Measurements from ENCODE around the gene LOXL4.

Gene LOXL4

GRCh38 chr10:98295907-98296306, 27.9 kb upstream of the LOXL4 start:
- no peak overlapping the region for H3K4me3 ChIP-seq (ENCODE audit: low read length)
- no peak for TF ChIP-seq CTCF (IDR thresholded peaks at IDR 0.05; ENCODE audit: insufficient read depth, low read depth, low read length, missing control alignments)
- DNase-seq (ENCODE audit: low read depth) = no peak

- TF ChIP-seq CTCF (IDR thresholded peaks at IDR 0.05; ENCODE audit: insufficient read depth, low read depth, low read length, missing control alignments) = no peak
- no peak overlapping the region for H3K4me3 ChIP-seq (ENCODE audit: low read length)
- DNase-seq (ENCODE audit: low read depth) = no peak
Observed at GRCh38 chr10:98295401-98295811, 27.4 kb upstream of the LOXL4 start.

- no peak for DNase-seq (ENCODE audit: low read depth)
- no peak for TF ChIP-seq CTCF (IDR thresholded peaks at IDR 0.05; ENCODE audit: insufficient read depth, low read depth, low read length, missing control alignments)
- no peak overlapping the region for H3K4me3 ChIP-seq (ENCODE audit: low read length)
Observed at GRCh38 chr10:98294270-98294627, 26.3 kb upstream of the LOXL4 start.

- DNase-seq (ENCODE audit: low read depth) = peak; percentile 29
- no peak for TF ChIP-seq CTCF (IDR thresholded peaks at IDR 0.05; ENCODE audit: insufficient read depth, low read depth, low read length, missing control alignments)
Observed at GRCh38 chr10:98293550-98294269, 25.7 kb upstream of the LOXL4 start.

GRCh38 chr10:98292971-98293370, 25.0 kb upstream of the LOXL4 start:
- DNase-seq (ENCODE audit: low read depth) = no peak
- no peak for TF ChIP-seq CTCF (IDR thresholded peaks at IDR 0.05; ENCODE audit: insufficient read depth, low read depth, low read length, missing control alignments)
- H3K4me3 ChIP-seq (ENCODE audit: low read length) = no peak overlapping the region

More at GRCh38 chr10:98293550-98294269, 25.7 kb upstream of the LOXL4 start:
- H3K4me3 ChIP-seq (ENCODE audit: low read length) = no peak overlapping the region

GRCh38 chr10:98289802-98290209, 21.8 kb upstream of the LOXL4 start:
- no peak for TF ChIP-seq CTCF (IDR thresholded peaks at IDR 0.05; ENCODE audit: insufficient read depth, low read depth, low read length, missing control alignments)
- H3K4me3 ChIP-seq (ENCODE audit: low read length) = no peak overlapping the region
- no peak for DNase-seq (ENCODE audit: low read depth)

- no peak for TF ChIP-seq CTCF (IDR thresholded peaks at IDR 0.05; ENCODE audit: insufficient read depth, low read depth, low read length, missing control alignments)
- H3K4me3 ChIP-seq (ENCODE audit: low read length) = no peak overlapping the region
- DNase-seq (ENCODE audit: low read depth) = no peak
Observed at GRCh38 chr10:98287321-98287720, 19.3 kb upstream of the LOXL4 start.
